H1 (cell line): ENCODE results near the gene TBK1. TPM values are rescaled to one million over a fixed set of nuclear protein-coding genes. Genes with fewer than 3 reads are reported as not detected.

Experiments used
- HDAC2 ChIP-seq, 2 experiments: fragments of 300-600 bp in 1 of 2; sonication (generic) in 1 of 2; IDR thresholded peaks; 2 replicates each; pipeline ENCODE4 v1.6.1; 2011 to 2012; ENCODE audit warnings: low read depth in 2 of 2, low read length in 2 of 2, mild to moderate bottlenecking in 2 of 2, moderate library complexity in 2 of 2, borderline replicate concordance in 1 of 2, inconsistent platforms in 1 of 2
- TAF7 ChIP-seq: optimal IDR thresholded peaks from 2 replicates; pipeline ENCODE3; 2011; ENCODE audit warnings: low read depth, mild to moderate bottlenecking, inconsistent platforms, low read length, moderate library complexity, borderline replicate concordance
- TBP ChIP-seq: IDR thresholded peaks from 2 replicates; pipeline ENCODE4 v1.6.1; 2011; ENCODE audit warnings: low read depth, low read length, improper control_type of control experiment
- polyA plus RNA-seq, 7 experiments: library from polyadenylated mRNA; depleted of rRNA in 3 of 7; stranded (reverse) in 5 of 7; unstranded in 2 of 7; fragments of >200 nt in 5 of 7; fragments of 200-250 nt in 2 of 7; gene quantifications; 1 replicate in 5 of 7; 2 replicates in 1 of 7; 4 replicates in 1 of 7; pipeline versions ENCODE4 v1.2.1 to v1.2.3, GENCODE V29; 2011 to 2013; ENCODE audit warnings: missing spikeins in 2 of 7, mixed read lengths in 2 of 7
- total RNA-seq: library from RNA; stranded (reverse); fragmentation: NEBNext Ultra II Directional; extraction: Animal tissue kit (Norgen Biotek cat#: 25700); gene quantifications from 2 replicates; pipeline ENCODE4 v1.2.1, GENCODE V29; 2021

TBK1 gene
- total and polyA plus RNA-seq, 2 of the 8 experiments (the other 6 are each of a cell fraction or from before 2014, with no cell fraction given), result 5.3 to 20.4 TPM

DNA sequence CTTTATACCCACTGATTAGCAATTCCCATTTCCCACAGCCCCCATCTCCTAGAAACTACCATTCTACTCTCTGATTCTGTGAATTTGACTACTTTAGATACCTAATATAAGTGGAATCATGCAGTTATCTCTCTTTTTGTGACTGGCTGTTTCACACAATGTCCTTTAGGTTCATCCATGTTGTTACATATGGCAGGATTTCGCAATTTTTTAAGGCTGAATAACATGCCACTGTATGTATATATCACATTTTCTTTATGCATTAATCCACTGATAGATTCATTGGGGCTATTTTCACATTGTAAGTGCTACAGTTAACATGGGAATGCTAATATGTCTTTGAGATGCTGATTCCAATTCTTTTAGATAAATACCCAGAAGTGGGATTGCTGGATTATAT lies 11.8 kb upstream of the TBK1 start (continued):
- no peak for TF ChIP-seq TAF7
- TF ChIP-seq HDAC2 (IDR thresholded peaks at IDR 0.05; ENCODE audit: borderline replicate concordance in 1 of 2, low read depth in 2 of 2, low read length in 2 of 2), result no peak
- no peak for TF ChIP-seq TBP
